Fibroblast of the conjunctiva (primary cell): ENCODE results near the gene EPO.
A peak's percentile ranks its signal among the peaks of the same experiment; 100 is the strongest.

Experiments
- DNase-seq: peaks from one replicate; pipeline ENCODE4 v3.0.0-alpha.2; 2010; ENCODE audit warnings: low read depth

The EPO gene

DNA sequence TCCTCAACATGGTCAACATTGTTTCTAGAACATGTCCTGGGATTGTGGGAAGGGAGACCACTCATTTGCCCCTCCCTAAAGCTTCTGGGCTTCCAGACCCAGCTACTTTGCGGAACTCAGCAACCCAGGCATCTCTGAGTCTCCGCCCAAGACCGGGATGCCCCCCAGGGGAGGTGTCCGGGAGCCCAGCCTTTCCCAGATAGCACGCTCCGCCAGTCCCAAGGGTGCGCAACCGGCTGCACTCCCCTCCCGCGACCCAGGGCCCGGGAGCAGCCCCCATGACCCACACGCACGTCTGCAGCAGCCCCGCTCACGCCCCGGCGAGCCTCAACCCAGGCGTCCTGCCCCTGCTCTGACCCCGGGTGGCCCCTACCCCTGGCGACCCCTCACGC lies at the start of gene EPO:
EPO (plus strand) TSS at position 190 of the 392 bp plus-strand sequence. CDS start 513 bp downstream, outside the sequence.
- no peak for DNase-seq

DNA sequence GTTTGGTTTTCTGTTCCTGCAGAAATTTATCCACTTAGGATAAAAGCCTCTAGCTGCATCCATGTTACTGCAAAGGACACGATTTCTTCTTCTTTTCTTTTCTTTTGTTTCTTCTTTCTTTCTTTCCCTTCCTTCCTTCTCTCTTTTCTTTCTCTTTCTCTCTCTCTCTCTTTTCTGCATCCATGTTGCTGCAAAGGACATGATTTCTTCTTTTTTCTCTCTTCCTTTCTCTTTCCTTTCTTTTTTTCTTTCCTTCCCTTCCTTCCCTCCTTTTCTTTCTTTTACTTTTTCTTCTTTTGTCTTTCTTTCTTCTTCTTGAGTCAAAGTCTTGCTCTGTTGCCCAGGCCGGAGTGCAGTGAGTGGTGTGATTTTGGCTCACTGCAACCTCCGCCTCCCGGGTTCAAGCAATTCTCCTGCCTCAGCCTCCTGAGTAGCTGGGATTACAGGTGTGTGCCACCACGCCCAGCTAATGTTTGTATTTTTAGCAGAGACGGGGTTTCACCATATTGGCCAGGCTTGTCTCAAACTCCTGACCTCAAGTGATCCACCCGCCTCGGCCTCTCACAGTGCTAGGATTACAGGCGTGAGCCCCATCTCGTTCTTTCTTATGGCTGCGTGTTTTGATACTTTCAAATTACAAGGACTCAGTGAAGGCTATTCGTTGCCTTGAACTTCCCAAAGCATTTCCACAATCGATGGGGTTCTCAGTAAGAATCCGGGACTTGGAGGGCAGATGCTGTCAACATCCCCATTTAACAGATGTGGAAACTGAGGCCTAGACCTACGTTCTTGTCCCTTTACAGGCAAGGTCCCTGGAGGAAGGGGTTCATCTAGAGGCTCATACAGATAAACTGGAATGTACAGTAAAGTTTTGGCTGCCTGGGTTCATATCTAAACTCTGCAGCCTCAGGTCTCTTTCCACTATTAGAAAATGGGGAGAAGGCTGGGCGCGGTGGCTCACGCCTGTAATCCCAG lies 48.6 kb upstream of the EPO start:
- no peak for DNase-seq

DNA sequence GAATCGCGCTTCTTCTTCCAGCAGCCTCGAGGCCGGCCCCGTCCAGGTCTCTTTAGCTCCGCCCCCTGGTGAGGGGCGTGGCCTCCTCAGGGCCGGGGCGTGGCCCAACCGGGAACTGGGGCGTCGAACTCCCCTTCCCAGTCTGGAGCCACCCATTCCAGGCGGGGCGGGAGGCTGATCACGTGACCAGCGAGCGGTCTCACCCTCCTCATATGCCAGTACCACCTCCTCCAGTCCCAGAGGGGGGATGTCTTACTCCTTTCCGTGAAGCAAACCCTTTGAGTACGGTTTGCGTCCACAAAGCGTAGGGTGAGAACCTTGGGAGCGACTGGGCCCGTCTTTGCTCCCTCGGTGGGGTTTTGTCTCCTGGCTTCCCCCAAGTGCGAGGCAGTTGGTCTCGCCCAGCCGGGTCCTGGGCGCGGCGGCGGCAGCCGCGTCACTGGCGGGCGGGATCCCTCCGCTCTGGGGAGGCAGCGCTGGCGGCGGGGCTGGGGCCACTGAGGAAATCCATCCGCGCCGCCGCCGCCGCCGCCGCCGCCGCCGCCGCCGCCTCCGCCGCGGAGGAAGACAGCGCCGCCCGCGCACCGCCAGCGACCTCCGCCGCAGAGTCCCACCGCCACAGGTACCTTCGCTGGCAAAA lies 46.8 kb upstream of the EPO start, which contains the start of gene GNB2:
GNB2 (plus strand) TSS at position 439 of the 640 bp plus-strand sequence. CDS start 2,526 bp downstream, outside the sequence.
- peak; percentile 99 for DNase-seq

DNA sequence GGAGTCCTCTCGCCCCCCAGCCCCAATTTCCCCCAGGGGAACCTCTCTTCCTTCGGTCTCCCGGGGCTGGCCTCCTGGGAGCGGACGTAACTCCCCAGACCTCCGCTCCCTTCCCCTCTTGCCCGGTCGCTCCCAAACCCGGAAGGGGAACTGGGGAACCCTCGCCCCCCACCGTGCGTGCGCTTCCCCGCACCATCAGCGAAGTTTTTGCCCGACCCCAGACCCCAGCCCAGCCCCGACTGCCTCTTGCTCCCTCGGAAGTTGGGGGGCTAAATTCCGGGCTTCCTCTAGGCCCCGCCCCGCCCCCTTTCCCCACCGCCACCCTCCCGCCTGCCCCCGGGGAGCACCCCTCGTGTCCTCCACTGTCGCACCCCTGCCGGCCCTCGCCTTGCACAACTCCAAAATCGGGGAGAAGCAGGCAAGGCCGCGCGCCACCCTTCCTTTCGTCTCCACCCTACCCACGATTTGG lies 46.3 kb upstream of the EPO start:
- no peak for DNase-seq

DNA sequence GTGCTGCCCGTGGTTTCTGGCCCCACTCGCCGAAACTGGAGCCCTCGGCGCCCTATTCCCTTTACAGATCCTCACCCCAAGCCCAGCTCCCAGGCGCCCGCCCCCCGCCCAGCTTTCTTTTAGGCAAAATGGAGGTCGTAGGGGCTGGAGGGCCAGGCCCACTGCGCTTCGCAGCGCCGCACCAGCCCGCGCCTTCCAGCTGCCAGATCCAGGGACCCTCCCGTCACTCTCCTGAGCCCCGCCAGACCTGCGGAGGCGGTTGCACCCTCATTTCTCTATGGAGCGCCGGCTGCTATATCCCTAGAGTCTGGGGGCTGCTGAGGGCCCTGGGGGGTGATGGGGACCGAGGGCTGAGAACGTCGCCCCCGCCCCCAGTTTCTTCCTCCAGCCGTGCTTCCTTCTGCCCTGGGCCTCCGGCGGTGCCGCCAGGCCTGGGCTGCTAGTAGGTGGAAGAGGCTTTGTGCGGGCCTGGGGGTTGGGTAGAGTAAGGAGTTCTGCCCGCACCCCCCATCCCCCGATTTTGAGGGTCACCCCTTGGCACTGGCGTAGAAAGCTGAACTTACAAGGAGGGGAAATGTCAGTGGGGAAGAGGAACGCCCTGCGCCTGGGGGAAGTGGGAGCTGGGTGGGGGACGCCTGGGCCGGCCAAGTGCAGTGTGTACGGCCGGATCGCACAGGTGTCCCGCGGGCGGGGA lies 45.7 kb upstream of the EPO start:
- no peak for DNase-seq

DNA sequence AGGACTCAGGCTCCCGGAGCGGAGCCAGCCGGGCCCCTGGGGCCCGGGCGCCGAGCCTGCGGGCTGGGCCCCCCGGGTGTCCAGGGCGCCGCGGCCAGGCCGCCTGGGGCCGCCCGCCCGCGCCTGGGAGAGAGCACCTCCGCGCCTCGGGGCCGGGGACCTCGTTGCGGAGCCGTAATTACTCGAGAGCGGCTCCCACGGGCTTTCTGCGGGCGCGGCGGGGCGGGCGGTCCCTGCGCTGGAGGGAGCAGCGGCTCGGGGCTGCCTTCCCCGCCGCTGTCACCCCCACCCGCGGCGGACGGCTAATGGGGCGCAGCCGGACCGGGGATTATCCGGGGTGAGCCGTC lies 45.2 kb upstream of the EPO start:
- no peak for DNase-seq

DNA sequence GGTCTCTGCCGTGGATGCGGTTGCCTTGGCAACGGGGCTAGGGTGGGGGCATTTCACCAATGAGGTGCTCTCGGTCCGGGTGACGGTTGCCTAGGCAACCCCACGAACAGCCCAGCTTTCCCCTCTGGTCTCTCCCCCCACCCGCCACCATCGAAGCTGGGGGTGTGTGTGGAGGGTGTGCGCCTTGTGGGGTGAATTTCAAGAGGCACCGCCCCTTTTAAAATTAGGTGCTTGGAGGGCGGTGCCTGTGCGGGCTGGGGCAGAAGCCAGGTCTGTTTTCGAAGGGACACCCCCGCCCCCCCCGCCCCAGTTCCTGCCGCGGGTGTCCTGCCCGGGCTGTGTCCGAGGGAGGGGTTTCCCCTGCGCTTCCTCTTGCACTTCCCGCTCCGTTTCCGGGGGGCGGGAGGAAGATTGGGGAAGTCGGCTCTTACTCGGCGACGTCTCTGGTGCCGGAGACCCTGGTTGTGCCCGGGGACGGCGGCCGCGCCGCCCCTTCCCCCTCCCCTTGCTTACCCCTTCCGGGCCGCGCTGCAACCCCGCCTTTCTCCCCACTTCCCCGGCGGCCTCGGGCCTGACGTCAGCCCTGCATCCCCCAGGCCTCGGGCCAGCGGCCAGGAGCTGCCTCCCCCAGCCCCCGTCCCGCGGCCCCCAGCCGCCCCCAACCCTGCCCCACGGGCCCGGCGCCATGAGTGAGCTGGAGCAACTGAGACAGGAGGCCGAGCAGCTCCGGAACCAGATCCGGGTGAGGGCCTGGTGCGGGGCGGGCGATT lies 44.5 kb upstream of the EPO start:
- peak; percentile 55 for DNase-seq

DNA sequence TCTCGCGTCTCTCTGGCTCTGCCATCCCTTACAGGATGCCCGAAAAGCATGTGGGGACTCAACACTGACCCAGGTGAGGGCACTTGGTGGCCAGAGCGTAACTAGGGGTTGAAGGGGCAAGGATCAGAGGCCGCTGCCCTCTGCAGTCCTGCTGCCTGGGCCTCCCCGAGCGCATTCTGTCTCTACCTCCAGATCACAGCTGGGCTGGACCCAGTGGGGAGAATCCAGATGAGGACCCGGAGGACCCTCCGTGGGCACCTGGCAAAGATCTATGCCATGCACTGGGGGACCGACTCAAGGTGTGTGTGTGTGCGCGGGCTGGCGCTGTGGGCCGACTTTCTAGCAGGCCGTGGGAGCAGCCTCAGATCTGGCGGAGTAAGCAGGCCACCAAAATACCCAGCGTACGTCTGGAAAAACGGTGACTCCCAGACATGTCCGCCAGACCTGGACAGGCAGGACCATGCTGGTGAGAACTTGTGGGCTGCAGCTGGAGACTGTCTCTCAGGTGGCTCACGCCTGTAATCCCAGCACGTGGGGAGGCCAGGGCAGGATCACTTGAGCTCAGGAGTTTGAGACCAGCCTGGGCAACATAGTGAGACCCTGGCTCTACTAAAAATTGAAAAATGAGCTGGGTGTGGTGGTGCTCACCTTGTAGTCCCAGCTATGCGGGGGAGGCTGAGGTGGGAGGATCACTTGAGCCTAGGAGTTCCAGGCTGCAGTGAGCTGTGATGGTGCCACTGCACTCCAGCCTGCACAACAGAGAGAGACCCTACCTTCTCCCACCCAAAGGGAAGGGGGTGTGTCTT lies 43.6 kb upstream of the EPO start:
- DNase-seq, result no peak

DNA sequence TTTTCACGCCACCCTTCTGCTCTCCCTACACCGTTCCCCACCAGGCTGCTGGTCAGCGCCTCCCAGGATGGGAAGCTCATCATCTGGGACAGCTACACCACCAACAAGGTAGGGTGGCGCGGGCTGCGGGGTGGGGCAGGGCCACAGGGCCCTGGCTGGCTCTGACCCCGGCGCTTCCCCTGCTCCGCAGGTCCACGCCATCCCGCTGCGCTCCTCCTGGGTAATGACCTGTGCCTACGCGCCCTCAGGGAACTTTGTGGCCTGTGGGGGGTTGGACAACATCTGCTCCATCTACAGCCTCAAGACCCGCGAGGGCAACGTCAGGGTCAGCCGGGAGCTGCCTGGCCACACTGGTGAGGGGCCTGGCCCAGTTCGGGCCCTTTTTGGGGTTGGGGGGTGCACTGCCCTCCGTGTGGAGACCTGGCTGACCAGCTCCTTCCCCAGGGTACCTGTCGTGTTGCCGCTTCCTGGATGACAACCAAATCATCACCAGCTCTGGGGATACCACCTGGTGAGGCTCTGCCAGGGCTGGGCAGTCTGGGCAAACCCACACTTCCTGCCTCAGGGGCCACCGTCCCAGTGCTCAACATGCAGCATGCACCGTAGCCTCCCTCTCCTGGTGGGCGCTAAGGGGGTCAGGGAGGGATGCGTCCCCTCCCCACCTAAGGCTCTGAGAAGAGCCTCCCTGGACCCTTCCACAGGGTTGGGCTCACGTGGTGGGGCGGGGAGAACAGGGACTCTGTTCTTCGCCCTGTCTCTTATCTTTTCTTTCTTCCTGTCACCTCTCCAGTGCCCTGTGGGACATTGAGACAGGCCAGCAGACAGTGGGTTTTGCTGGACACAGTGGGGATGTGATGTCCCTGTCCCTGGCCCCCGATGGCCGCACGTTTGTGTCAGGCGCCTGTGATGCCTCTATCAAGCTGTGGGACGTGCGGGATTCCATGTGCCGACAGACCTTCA lies 42.7 kb upstream of the EPO start:
- DNase-seq, result no peak

DNA sequence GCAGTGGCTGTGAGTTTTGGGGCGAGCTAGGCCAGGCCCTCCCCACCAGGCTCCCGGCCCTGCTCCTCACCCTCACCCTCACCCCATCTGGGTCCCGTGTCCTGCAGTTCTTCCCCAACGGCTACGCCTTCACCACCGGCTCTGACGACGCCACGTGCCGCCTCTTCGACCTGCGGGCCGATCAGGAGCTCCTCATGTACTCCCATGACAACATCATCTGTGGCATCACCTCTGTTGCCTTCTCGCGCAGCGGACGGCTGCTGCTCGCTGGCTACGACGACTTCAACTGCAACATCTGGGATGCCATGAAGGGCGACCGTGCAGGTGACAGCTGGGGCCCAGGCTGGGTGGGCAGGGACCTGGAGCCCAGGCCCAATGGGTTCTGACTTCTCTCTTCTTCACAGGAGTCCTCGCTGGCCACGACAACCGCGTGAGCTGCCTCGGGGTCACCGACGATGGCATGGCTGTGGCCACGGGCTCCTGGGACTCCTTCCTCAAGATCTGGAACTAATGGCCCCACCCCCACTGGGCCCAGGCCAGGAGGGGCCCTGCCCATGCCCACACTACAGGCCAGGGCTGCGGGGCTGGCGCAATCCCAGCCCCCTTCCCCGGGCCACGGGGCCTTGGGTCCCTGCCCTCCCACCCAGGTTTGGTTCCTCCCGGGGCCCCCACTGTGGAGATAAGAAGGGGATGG lies 41.8 kb upstream of the EPO start:
- DNase-seq, result no peak

DNA sequence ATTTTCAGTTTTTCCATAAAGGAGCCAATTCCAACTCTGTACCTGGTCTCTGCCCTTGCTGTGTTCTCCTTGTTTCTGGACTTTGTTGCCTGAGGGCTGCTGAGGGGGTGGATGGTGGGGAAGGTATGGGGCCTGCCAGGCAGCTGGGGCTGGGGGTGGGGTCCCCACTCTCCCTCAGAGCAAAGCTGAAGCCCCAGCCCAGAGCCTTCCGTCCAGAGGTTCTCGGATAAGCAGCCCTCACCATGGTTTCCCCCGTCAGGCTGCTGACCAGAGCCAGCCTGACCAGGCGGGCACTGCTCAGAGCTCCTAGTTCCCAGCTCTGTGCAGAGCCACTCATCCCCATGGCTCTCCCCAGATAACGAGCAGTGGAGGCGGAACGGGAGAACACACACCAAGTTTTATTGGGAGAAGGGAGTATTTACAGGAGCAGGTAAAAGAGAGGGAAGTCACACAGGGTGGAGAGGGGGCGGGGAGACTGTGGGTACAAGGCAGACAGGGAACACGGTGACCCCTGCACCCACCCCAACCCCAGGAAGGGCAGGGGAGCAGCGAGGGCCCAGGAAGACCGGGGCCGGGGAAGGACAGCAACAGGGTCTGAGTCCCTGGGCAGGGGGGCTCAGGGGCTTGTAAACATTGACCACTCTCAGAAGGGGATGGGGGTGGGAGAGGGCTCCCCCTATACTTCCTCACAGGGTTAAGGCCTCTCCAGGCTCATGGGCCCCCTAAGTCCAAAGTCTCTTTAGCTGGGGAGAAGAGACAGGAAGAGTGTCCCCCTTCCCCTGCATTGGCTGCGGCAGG lies 40.9 kb upstream of the EPO start:
- no peak for DNase-seq

DNA sequence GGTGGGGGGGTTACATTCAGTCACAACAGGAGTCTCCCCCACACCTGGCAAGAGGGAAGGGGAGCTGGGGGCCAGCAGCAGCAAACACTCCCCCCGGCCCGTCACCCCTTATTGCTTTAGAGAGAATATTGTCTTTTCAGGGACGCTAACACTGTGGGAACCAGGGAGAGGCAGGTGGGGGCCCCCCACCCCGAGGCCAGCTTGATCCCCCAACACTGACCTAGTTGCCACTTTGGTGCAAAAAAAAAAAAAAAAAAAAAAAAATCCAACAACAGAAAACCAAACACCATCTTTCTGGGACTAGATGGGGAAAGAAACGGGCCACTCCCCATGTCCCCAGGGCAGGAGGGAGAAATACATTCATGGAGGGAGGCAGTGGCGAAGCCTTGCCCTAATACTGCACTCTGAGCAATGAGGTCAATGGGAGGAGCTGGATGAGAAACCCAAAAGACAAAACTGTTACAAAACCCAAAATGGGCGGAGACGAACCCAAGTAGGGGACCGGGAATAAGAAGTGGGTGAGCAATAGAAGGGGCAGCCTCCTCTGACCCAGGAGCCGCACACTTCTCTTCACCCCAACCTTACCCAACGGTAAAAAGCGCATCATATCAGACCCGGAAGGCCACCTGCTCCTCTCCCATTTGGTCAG lies 40.2 kb upstream of the EPO start:
- DNase-seq, result peak; percentile 41

DNA sequence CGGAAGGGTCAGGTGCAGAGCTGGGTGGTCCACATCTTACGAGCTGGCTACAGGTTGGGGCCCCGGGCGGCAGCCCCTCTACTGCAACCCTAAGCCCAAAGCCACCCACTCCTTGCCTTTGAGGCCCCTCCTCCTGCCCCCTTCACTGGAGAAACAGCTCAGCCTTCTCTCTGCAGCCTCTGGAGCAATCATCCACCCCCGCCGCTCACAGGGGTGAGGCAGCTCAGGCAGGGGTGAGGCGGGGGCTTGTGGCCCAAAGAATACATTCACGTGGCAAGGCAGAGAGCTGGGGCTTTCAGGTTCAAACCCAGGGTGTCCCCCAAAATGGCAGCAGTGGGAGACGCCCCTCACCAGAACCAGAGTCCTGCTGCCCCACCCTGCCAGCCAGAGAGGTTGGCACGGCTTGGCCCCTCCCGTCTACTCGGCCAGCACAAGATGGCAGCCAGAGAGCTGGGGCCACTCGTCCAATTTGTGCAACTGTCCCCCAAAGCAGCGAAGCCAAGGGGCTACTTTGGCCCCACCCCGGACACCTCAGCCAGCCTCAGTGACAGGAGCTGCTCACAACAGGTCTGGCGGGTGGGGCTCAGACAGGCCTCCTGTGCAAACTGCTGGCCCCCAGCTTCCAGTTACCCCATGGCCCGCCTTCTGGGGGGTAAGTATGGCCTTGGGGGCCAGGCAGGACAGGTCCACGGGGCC lies 39.5 kb upstream of the EPO start:
- no peak for DNase-seq

DNA sequence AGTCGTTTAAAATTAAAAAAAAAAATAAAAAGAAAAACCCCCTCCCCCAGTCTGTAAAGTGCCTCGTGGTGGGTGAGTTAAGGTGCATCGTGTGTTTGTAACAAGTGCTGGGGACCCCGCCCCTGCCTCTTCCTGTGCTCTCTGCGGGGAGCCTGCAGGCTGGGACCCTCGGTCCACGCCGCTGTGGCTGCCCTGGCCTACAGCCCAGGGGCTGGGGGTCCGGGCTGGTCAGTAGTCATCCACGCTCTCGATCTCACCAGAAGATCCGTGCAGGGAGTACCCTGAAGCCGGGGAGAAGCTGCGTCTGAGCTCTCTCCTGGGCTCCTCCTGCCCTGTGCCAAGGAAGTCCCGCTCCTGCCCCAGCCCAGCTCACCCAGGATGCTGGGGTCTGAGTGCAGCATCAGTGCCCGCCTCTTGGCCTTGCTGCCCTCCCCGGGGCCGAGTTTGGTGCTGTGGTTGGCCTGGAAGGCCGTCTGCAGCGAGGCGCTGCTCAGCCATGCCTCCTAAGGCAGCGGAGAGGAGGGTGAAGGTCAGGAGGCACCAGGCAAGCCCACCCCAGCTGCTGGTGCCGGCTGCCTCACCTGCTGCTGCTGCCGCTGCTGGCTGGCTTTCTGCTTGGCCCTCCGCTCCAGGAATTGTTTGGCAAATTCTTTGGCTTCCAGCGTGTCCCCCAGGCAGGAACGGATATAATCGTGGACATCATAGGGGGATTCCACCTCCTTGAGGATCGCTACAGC lies 38.6 kb upstream of the EPO start:
- DNase-seq, result no peak

DNA sequence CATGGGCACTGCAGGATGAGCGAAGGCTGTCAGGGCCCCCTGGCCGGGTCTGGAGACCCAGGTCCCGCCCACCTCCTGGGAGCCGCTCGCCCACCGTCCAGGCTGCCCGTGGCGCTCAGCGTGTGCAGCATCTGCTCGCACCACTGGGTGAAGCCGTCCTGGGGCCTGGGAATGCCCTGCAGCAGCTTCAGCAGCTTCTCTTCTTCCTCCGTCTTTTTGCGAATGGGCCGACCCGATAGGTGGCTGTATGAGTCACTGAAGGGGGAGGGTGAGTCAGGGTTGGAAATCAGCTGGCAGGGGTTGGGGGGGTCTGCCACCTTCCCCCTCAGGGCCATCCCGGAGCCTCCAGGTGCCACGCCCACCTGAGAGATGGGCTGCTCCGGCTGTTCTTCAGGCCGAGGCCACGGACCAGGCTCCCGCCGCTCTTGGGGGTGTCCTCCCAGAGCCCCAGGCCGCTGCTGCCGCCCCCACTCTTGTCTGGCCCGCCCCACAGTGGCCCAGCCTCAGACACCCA lies 38.0 kb upstream of the EPO start:
- no peak for DNase-seq

DNA sequence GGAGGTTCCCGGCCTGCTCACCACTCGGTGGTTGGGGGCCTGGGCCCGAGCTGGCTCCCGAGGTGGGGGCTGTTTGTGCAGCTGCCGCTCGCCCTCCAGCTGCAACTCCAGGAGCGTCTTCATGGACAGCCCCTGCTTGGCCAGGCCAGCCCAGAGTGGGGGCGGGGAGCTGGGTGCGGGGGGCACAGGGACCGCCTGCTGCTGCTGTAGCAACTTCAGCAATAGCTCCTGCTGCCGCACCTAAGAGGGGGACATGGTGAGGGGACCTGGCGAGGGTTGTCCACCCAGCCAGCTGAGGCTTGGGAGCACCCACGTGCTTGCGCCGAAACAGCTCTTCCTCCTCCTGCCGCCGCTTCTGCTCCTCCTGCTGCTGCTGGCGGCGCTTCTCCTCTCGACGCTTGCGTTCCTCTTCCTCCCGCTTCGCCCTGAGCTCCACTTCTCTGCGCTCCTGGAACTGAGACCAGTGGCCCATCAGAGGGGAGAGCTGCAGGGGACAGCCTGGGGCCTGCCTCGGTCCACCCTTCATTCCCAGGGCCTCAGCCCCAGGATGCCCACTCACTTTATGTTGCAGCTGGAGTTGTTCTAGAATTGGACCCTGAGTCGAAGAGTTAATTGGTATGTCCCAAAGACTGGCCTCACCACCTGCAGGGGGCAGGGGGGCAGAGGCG lies 37.1 kb upstream of the EPO start:
- no peak for DNase-seq
